Skeletal muscle tissue (tissue), 4 donors: ENCODE measurements around the gene HNRNPAB. TPM values are rescaled to one million over a fixed set of nuclear protein-coding genes. Genes with fewer than 3 reads are reported as not detected.

Source experiments
- H3K27ac ChIP-seq: one replicate; pipeline ENCODE4 v1.7.0; 2013; ENCODE audit warnings: mild to moderate bottlenecking, low read depth, low read length, inconsistent platforms
- H3K27me3 ChIP-seq, 3 donors: one replicate each; pipeline ENCODE4 v1.7.0; 2013; ENCODE audit warnings: low read length in 3 of 3; ENCODE audit not compliant: control insufficient read depth in 3 of 3, insufficient read depth in 3 of 3
- H3K36me3 ChIP-seq, 3 donors: one replicate each; pipeline ENCODE4 v1.7.0; 2013; ENCODE audit warnings: low read length in 3 of 3; ENCODE audit not compliant: control insufficient read depth in 3 of 3, insufficient read depth in 3 of 3
- H3K4me1 ChIP-seq, 3 donors: one replicate each; pipeline ENCODE4 v1.7.0; 2013; ENCODE audit warnings: low read length in 3 of 3, mild to moderate bottlenecking in 3 of 3; ENCODE audit not compliant: control insufficient read depth in 3 of 3, insufficient read depth in 3 of 3
- H3K4me3 ChIP-seq, 3 donors: one replicate each; pipeline ENCODE4 v1.7.0; 2013; ENCODE audit warnings: low read length in 3 of 3
- H3K9ac ChIP-seq, 3 donors: one replicate each; pipeline ENCODE4 v1.7.0; 2013; ENCODE audit warnings: low read length in 3 of 3, mild to moderate bottlenecking in 3 of 3, moderate library complexity in 2 of 3, low read depth in 1 of 3
- H3K9me3 ChIP-seq, 3 donors: one replicate each; pipeline ENCODE4 v1.7.0; 2013; ENCODE audit warnings: low read length in 3 of 3; ENCODE audit not compliant: control insufficient read depth in 3 of 3
- total RNA-seq: library from RNA; depleted of rRNA; stranded (reverse); fragments of >200 nt; gene quantifications from one replicate; pipeline ENCODE4 v1.2.3, GENCODE V29; 2014
- donor health status: Osteomylitis.

HNRNPAB gene
- total RNA-seq, 1 donor from 2014 or later = 44.4 TPM

GRCh38 chr5:178177569-178177968 is 26.8 kb upstream of the HNRNPAB start:
- no peak overlapping the region for H3K4me3 ChIP-seq
- no peaks in the 10 kb centered on the region for H3K9me3 ChIP-seq
- no peak overlapping the region for H3K27ac ChIP-seq
- no peaks in the 10 kb centered on the region for H3K27me3 ChIP-seq
- no peaks in the 10 kb centered on the region for H3K4me1 ChIP-seq
- no peak overlapping the region for H3K9ac ChIP-seq
- H3K36me3 ChIP-seq = no peaks in the 10 kb centered on the region

GRCh38 chr5:178180141-178180863 is 24.0 kb upstream of the HNRNPAB start:
- Histone ChIP-seq H3K9ac (no peak overlapping the region), H3K27me3 (no peaks in the 10 kb centered on the region), H3K4me1 (no peaks in the 10 kb centered on the region), H3K27ac (no peak overlapping the region), H3K36me3 (no peaks in the 10 kb centered on the region), H3K9me3 (no peaks in the 10 kb centered on the region), H3K4me3 (no peak overlapping the region)

- no peaks in the 10 kb centered on the region for H3K36me3 ChIP-seq
- H3K4me1 ChIP-seq = no peaks in the 10 kb centered on the region
- H3K9me3 ChIP-seq = no peaks in the 10 kb centered on the region
- no peak overlapping the region for H3K9ac ChIP-seq
- no peak overlapping the region for H3K4me3 ChIP-seq
- H3K27me3 ChIP-seq = no peaks in the 10 kb centered on the region
- H3K27ac ChIP-seq = no peak overlapping the region
Observed at GRCh38 chr5:178182158-178182876, 22.0 kb upstream of the HNRNPAB start.

GRCh38 chr5:178186427-178186826 is 17.9 kb upstream of the HNRNPAB start:
- Histone ChIP-seq H3K27ac (no peak overlapping the region), H3K4me1 (no peaks in the 10 kb centered on the region), H3K27me3 (no peaks in the 10 kb centered on the region), H3K4me3 (no peak overlapping the region), H3K9me3 (no peaks in the 10 kb centered on the region), H3K36me3 (no peaks in the 10 kb centered on the region), H3K9ac (no peak overlapping the region)

GRCh38 chr5:178187014-178187413 is 17.3 kb upstream of the HNRNPAB start, which contains the start of gene GMCL2:
Gene GMCL2 (minus strand): TSS chr5:178187371. CDS start chr5:178187299, 72 bp downstream.
- H3K36me3 ChIP-seq = no peaks in the 10 kb centered on the region
- H3K27me3 ChIP-seq = no peaks in the 10 kb centered on the region
- no peak within 1 kb of the TSS for H3K9ac ChIP-seq
- no peaks in the 10 kb centered on the region for H3K9me3 ChIP-seq
- no peak within 1 kb of the TSS for H3K4me3 ChIP-seq
- no peaks in the 10 kb centered on the region for H3K4me1 ChIP-seq
- H3K27ac ChIP-seq = no peak within 1 kb of the TSS

- Histone ChIP-seq H3K9ac (no peak overlapping the region), H3K9me3 (no peaks in the 10 kb centered on the region), H3K27ac (no peak overlapping the region), H3K4me1 (no peaks in the 10 kb centered on the region), H3K27me3 (peaks cover 4 to 11% (median 6%) of the 10 kb centered on the region in 3 donors), H3K4me3 (no peak overlapping the region), H3K36me3 (no peaks in the 10 kb centered on the region)
Observed at GRCh38 chr5:178189433-178189832, 14.9 kb upstream of the HNRNPAB start.

GRCh38 chr5:178191661-178192060 is 12.7 kb upstream of the HNRNPAB start:
- Histone ChIP-seq H3K4me1 (no peaks in the 10 kb centered on the region), H3K9ac (no peak overlapping the region), H3K4me3 (no peak overlapping the region), H3K27me3 (peaks cover 4 to 11% (median 6%) of the 10 kb centered on the region in 3 donors), H3K9me3 (no peaks in the 10 kb centered on the region), H3K36me3 (no peaks in the 10 kb centered on the region), H3K27ac (no peak overlapping the region)

GRCh38 chr5:178192244-178192643 is 12.1 kb upstream of the HNRNPAB start:
- Histone ChIP-seq H3K9me3 (no peaks in the 10 kb centered on the region), H3K4me3 (no peak overlapping the region), H3K36me3 (no peaks in the 10 kb centered on the region), H3K27ac (no peak overlapping the region), H3K9ac (no peak overlapping the region), H3K27me3 (peaks cover 4 to 11% (median 6%) of the 10 kb centered on the region in 3 donors), H3K4me1 (no peaks in the 10 kb centered on the region)

- H3K9me3 ChIP-seq = no peaks in the 10 kb centered on the region
- peaks cover 4 to 11% (median 6%) of the 10 kb centered on the region in 3 donors for H3K27me3 ChIP-seq
- H3K9ac ChIP-seq = no peak overlapping the region
- no peaks in the 10 kb centered on the region for H3K4me1 ChIP-seq
- H3K27ac ChIP-seq = no peak overlapping the region
- H3K4me3 ChIP-seq = no peak overlapping the region
- H3K36me3 ChIP-seq = no peaks in the 10 kb centered on the region
Observed at GRCh38 chr5:178192787-178193186, 11.5 kb upstream of the HNRNPAB start.

GRCh38 chr5:178193251-178193809 is 11.0 kb upstream of the HNRNPAB start:
- Histone ChIP-seq H3K27ac (no peak overlapping the region), H3K4me3 (no peak overlapping the region), H3K9ac (no peak overlapping the region), H3K27me3 (peaks cover 4 to 11% (median 6%) of the 10 kb centered on the region in 3 donors), H3K4me1 (no peaks in the 10 kb centered on the region), H3K9me3 (no peaks in the 10 kb centered on the region), H3K36me3 (no peaks in the 10 kb centered on the region)
